ENCODE measurements around the gene RASSF6. TPM values are rescaled to one million over a fixed set of nuclear protein-coding genes. Genes with fewer than 3 reads are reported as not detected.
"Not testable (repeated sequence)": the region's sequence is repeated elsewhere in the genome, so short reads cannot be mapped to it uniquely, and the experiment has no call there.

RASSF6 gene
- total and polyA plus RNA-seq, 3 donors from 2014 or later, result 0.06 to 0.17 (median 0.08) TPM

GRCh38 chr4:73576381-73576780 is 43.9 kb downstream of the RASSF6 start:
- Histone ChIP-seq H3K27me3 (no peaks in the 10 kb centered on the region), H3K36me3 (ENCODE audit: low read depth, missing control alignments) (no peaks in the 10 kb centered on the region), H3K27ac (no peak overlapping the region), H3K9me3 (no peaks in the 10 kb centered on the region), H3K4me3 (no peak overlapping the region), H3K4me1 (no peaks in the 10 kb centered on the region)
- no peak for TF ChIP-seq POLR2A (IDR thresholded peaks at IDR 0.05)
- TF ChIP-seq, protein P1, sequence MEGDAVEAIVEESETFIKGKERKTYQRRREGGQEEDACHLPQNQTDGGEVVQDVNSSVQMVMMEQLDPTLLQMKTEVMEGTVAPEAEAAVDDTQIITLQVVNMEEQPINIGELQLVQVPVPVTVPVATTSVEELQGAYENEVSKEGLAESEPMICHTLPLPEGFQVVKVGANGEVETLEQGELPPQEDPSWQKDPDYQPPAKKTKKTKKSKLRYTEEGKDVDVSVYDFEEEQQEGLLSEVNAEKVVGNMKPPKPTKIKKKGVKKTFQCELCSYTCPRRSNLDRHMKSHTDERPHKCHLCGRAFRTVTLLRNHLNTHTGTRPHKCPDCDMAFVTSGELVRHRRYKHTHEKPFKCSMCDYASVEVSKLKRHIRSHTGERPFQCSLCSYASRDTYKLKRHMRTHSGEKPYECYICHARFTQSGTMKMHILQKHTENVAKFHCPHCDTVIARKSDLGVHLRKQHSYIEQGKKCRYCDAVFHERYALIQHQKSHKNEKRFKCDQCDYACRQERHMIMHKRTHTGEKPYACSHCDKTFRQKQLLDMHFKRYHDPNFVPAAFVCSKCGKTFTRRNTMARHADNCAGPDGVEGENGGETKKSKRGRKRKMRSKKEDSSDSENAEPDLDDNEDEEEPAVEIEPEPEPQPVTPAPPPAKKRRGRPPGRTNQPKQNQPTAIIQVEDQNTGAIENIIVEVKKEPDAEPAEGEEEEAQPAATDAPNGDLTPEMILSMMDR (IDR thresholded peaks at IDR 0.05), result no peak
- DNase-seq, result no peak
- intact Hi-C loops (cut with DNase I; ENCODE audit: low total_unique reads), result no loop called here
- WGBS, 2 donors, result 82 to 88% methylated on average over 3 of the region's 3 CpGs

DNA sequence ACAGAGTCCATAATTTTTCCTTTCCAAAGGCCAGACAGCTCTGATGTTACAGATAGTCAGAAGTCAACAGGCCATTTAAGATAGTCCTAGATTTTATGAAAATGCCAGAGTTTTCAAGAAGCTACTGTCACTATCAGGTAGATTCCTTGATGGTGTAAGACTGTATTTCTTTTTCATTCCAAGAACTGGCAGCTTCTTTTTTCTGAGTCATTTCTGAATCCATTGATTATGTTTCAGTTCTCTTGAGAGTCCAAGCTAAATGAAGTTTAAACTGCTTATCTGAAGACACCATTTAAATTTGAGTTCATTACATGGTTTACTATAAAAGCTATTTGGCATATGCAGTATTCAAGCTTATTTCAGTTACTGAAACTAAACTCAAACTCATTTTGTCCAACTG is 44.6 kb downstream of the RASSF6 start:
- TF ChIP-seq POLR2A (IDR thresholded peaks at IDR 0.05), result no peak
- TF ChIP-seq, protein P1 (IDR thresholded peaks at IDR 0.05), result no peak
- no peaks in the 10 kb centered on the region for H3K4me1 ChIP-seq
- no peaks in the 10 kb centered on the region for H3K27me3 ChIP-seq
- no peak for DNase-seq
- no peaks in the 10 kb centered on the region for H3K9me3 ChIP-seq
- no peaks in the 10 kb centered on the region for H3K36me3 ChIP-seq (ENCODE audit: low read depth, missing control alignments)
- intact Hi-C loops (cut with DNase I; ENCODE audit: low total_unique reads), result no loop called here
- H3K27ac ChIP-seq, result no peak overlapping the region
- no peak overlapping the region for H3K4me3 ChIP-seq

DNA sequence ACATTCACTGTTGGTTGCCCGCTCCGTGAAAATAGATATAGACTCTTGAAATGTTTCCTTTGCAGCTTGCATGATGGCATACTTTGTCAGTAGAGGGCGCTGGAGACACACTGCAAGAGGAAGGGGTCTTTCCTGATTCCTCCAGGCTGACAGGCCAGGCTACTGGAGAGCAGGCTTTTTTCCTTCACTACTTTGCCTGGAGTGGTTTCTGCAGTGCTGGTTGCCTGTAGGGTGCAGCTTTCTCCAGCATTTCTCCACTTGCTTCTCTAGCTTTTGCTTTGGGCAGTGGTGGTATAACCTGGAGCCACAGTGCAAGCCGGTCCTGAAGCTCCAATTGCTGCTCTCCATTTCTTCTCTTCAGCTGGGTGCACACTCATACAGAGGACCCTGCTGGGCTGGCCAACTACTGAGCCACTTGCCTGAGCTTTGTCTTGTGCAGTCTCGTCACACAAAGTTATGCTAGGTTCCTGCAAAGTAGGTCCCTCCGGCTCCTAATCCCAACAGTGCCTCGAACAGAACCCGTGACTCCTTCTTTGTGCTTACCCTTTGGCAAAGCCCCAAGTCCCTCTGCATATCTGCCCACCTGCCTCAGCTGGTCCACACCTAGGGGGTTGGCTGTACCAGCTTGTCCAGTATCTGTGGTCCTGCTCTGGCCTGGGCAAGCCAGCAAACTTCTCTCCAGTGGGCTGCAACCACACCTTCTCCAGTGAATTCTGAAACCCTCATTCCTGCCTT is 46.3 kb downstream of the RASSF6 start:
- DNase-seq, result peak; percentile 75
- 58 to 60% methylated on average over 8 of the region's 8 CpGs for WGBS, 2 donors

DNA sequence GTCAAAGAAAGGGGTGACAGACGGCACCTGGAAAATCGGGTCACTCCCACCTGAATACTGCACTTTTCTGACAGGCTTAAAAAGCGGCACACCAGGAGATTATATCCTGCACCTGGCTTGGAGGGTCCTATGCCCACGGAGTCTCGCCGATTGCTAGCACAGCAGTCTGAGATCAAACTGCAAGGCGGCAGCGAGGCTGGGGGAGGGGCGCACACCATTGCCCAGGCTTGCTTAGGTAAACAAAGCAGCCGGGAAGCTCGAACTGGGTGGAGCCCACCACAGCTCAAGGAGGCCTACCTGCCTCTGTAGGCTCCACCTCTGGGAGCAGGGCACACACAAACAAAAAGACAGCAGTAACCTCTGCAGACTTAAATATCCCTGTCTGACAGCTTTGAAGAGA is 69.4 kb downstream of the RASSF6 start:
- H3K27ac ChIP-seq; H3K4me1 ChIP-seq; H3K36me3 ChIP-seq (ENCODE audit: low read depth, missing control alignments); H3K4me3 ChIP-seq; H3K27me3 ChIP-seq; H3K9me3 ChIP-seq; DNase-seq; intact Hi-C loops (cut with DNase I; ENCODE audit: low total_unique reads): not testable (repeated sequence)
- 88 to 94% methylated on average over 5 to 11 of the region's 11 CpGs for WGBS, 2 donors

More for the DNA sequence above, 46.3 kb downstream of the RASSF6 start:
- H3K27ac ChIP-seq, result no peak overlapping the region
- no peaks in the 10 kb centered on the region for H3K9me3 ChIP-seq
- no peaks in the 10 kb centered on the region for H3K27me3 ChIP-seq
- intact Hi-C loops (cut with DNase I; ENCODE audit: low total_unique reads), result no loop called here
- no peaks in the 10 kb centered on the region for H3K36me3 ChIP-seq (ENCODE audit: low read depth, missing control alignments)
- TF ChIP-seq, protein P1 (IDR thresholded peaks at IDR 0.05), result peak in 2 of 3 experiments; percentile 42 to 70
- TF ChIP-seq POLR2A (IDR thresholded peaks at IDR 0.05), result no peak
- no peak overlapping the region for H3K4me3 ChIP-seq
- no peaks in the 10 kb centered on the region for H3K4me1 ChIP-seq

DNA sequence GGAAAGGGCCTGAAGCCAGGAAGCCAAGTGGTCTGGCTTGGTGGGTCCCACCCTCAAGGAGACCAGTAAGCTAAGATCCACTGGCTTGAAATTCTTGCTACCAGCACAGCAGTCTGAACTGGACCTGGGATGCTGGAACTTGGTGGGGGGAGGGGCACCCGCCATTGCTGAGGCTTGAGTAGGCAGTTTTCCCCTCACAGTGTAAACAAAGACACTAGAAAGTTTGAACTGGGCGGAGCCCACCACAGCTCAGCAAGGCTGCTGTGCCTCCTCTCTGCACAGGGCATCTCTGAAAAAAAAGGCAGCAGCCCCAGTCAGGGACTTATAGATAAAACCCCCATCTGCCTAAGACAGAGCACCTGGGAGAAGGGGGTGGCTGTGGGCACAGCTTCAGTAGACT is 75.6 kb downstream of the RASSF6 start:
- DNase-seq, result no peak
- no peak overlapping the region for H3K27ac ChIP-seq
- no peaks in the 10 kb centered on the region for H3K36me3 ChIP-seq (ENCODE audit: low read depth, missing control alignments)
- 85 to 100% methylated on average over 2 of the region's 2 CpGs for WGBS, 2 donors
- intact Hi-C loops (cut with DNase I; ENCODE audit: low total_unique reads), result no loop called here
- no peaks in the 10 kb centered on the region for H3K4me1 ChIP-seq
- no peak for TF ChIP-seq POLR2A (IDR thresholded peaks at IDR 0.05)
- no peaks in the 10 kb centered on the region for H3K9me3 ChIP-seq
- H3K27me3 ChIP-seq, result no peaks in the 10 kb centered on the region
- H3K4me3 ChIP-seq, result no peak overlapping the region

DNA sequence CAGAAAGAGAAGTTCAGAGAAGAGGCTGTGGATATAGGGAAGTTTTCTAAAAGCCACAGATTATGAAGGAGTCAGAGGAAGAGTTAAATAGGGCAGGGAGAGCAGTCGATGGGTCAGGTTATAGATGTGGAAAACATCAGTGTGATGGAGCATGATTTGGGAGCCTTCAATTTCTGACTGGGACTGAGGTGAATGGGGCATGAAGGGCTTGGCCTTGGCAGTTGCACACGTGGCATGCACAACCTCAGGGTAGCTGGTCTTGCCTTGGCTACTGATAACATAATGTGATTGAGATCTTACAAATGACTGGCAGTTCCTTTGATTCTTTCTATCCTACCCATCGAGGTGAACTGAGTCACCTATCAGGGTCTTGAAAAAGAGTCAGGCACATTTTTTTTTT is 79.0 kb downstream of the RASSF6 start:
- Histone ChIP-seq H3K36me3 (ENCODE audit: low read depth, missing control alignments) (no peaks in the 10 kb centered on the region), H3K4me3 (no peak overlapping the region), H3K27me3 (no peaks in the 10 kb centered on the region), H3K27ac (no peak overlapping the region), H3K4me1 (no peaks in the 10 kb centered on the region), H3K9me3 (no peaks in the 10 kb centered on the region)
- WGBS, 2 donors, result 75 to 84% methylated on average over 3 of the region's 3 CpGs
- intact Hi-C loops (cut with DNase I; ENCODE audit: low total_unique reads), result no loop called here
- DNase-seq, result no peak
- TF ChIP-seq POLR2A (IDR thresholded peaks at IDR 0.05), result no peak
- TF ChIP-seq, protein P1 (IDR thresholded peaks at IDR 0.05), result no peak
